Measurements from ENCODE around the gene AK1. TPM values are rescaled to one million over a fixed set of nuclear protein-coding genes. Genes with fewer than 3 reads are reported as not detected.
A peak's percentile ranks its signal among the peaks of the same experiment; 100 is the strongest.

AK1 gene
- total RNA-seq, 1 donor from 2014 or later: 185 TPM

GRCh38 chr9:127853312-127854183, 23.9 kb downstream of the AK1 start:
- Histone ChIP-seq H3K27me3 (ENCODE audit: low read depth) (no peaks in the 10 kb centered on the region), H3K36me3 (peaks cover 15% of the 10 kb centered on the region), H3K27ac (peak overlapping the region; percentile 88), H3K9me3 (peaks cover 11% of the 10 kb centered on the region), H3K4me1 (peaks cover 70% of the 10 kb centered on the region), H3K4me3 (peak overlapping the region; percentile 86)
- intact Hi-C loops (cut with DNase I): no loop called here
- ATAC-seq: peak; percentile 19 to 21
- TF ChIP-seq CTCF (IDR thresholded peaks at IDR 0.05): no peak
- no peak for DNase-seq

GRCh38 chr9:127852829-127853228, 24.6 kb downstream of the AK1 start:
- Histone ChIP-seq H3K36me3 (peaks cover 15% of the 10 kb centered on the region), H3K9me3 (peaks cover 11% of the 10 kb centered on the region), H3K4me1 (peaks cover 64% of the 10 kb centered on the region), H3K27ac (peak overlapping the region; percentile 88), H3K4me3 (peak overlapping the region; percentile 86), H3K27me3 (ENCODE audit: low read depth) (no peaks in the 10 kb centered on the region)
- intact Hi-C loops (cut with DNase I): no loop called here
- TF ChIP-seq CTCF (IDR thresholded peaks at IDR 0.05): no peak
- no peak for ATAC-seq
- no peak for DNase-seq

- H3K36me3 ChIP-seq: peaks cover 15% of the 10 kb centered on the region
- peaks cover 64% of the 10 kb centered on the region for H3K4me1 ChIP-seq
- peaks cover 11% of the 10 kb centered on the region for H3K9me3 ChIP-seq
- H3K4me3 ChIP-seq: peak overlapping the region; percentile 86
- DNase-seq: no peak
- no peaks in the 10 kb centered on the region for H3K27me3 ChIP-seq (ENCODE audit: low read depth)
- no peak for TF ChIP-seq CTCF (IDR thresholded peaks at IDR 0.05)
- ATAC-seq: no peak
- intact Hi-C loops (cut with DNase I): no loop called here
- peak overlapping the region; percentile 88 for H3K27ac ChIP-seq
These were observed 27.1 kb downstream of the AK1 start for GRCh38 chr9:127850286-127850830.

GRCh38 chr9:127848756-127849504, 28.5 kb downstream of the AK1 start:
- TF ChIP-seq CTCF (IDR thresholded peaks at IDR 0.05): no peak
- Histone ChIP-seq H3K27me3 (ENCODE audit: low read depth) (no peaks in the 10 kb centered on the region), H3K36me3 (peaks cover 18% of the 10 kb centered on the region), H3K27ac (peak overlapping the region; percentile 88), H3K4me3 (peak overlapping the region; percentile 86), H3K9me3 (peaks cover 11% of the 10 kb centered on the region), H3K4me1 (peaks cover 69% of the 10 kb centered on the region)
- intact Hi-C loops (cut with DNase I): no loop called here
- DNase-seq: no peak
- no peak for ATAC-seq

- TF ChIP-seq CTCF (IDR thresholded peaks at IDR 0.05): no peak
- no peaks in the 10 kb centered on the region for H3K27me3 ChIP-seq (ENCODE audit: low read depth)
- H3K4me3 ChIP-seq: peak overlapping the region; percentile 86
- DNase-seq (no peak), ATAC-seq (no peak)
- peak overlapping the region; percentile 77 for H3K27ac ChIP-seq
- intact Hi-C loops (cut with DNase I): no loop called here
- peaks cover 22% of the 10 kb centered on the region for H3K36me3 ChIP-seq
- peaks cover 70% of the 10 kb centered on the region for H3K4me1 ChIP-seq
- peaks cover 11% of the 10 kb centered on the region for H3K9me3 ChIP-seq
These were observed 29.4 kb downstream of the AK1 start for GRCh38 chr9:127847833-127848755.

Data from lower lobe of right lung (tissue), 2 donors.